Mononuclear cell (primary cell): ENCODE data around the gene PCDHGA1. TPM values are rescaled to one million over a fixed set of nuclear protein-coding genes. Genes with fewer than 3 reads are reported as not detected.
A peak's percentile ranks its signal among the peaks of the same experiment; 100 is the strongest.
"Not testable (repeated sequence)": the region's sequence is repeated elsewhere in the genome, so short reads cannot be mapped to it uniquely, and the experiment has no call there.

ENCODE experiments used
- H3K27me3 ChIP-seq: 2 replicates; pipeline ENCODE4 v1.6.0; 2011; ENCODE audit warnings: low read length, control low read depth; ENCODE audit not compliant: insufficient read depth
- H3K4me1 ChIP-seq: 2 replicates; pipeline ENCODE4 v1.5.1; 2011; ENCODE audit warnings: mild to moderate bottlenecking, low read length, control low read depth; ENCODE audit not compliant: insufficient read depth
- H3K4me3 ChIP-seq: 2 replicates; pipeline ENCODE4 v1.5.1; 2011; ENCODE audit warnings: mild to moderate bottlenecking, low read length, moderate library complexity
- H3K9me3 ChIP-seq: 2 replicates; pipeline ENCODE4 v1.5.1; 2011; ENCODE audit warnings: low read depth, mild to moderate bottlenecking, control low read depth, low read length
- total RNA-seq: library from RNA; depleted of rRNA; stranded (reverse); fragments of >200 nt; gene quantifications from one replicate; pipeline ENCODE4 v1.2.3, GENCODE V29; 2012

The PCDHGA1 gene
- total RNA-seq, 1 donor, result not detected

GRCh38 chr5:141409598-141410306, 79.4 kb downstream of the PCDHGA1 start:
- Histone ChIP-seq H3K4me1 (peaks cover 11% of the 10 kb centered on the region), H3K9me3 (peaks cover 5% of the 10 kb centered on the region), H3K4me3 (no peak overlapping the region), H3K27me3 (peaks cover 96% of the 10 kb centered on the region)

- H3K4me3 ChIP-seq, result no peak overlapping the region
- H3K4me1 ChIP-seq, result peaks cover 11% of the 10 kb centered on the region
- peaks cover 95% of the 10 kb centered on the region for H3K27me3 ChIP-seq
- peaks cover 5% of the 10 kb centered on the region for H3K9me3 ChIP-seq
Observed at GRCh38 chr5:141411575-141411974, 81.3 kb downstream of the PCDHGA1 start.

GRCh38 chr5:141412854-141413539, 82.7 kb downstream of the PCDHGA1 start, which contains the start of gene PCDHGA10:
PCDHGA10 (plus strand) TSS chr5:141412987; CDS start chr5:141413176, 189 bp downstream.
- Histone ChIP-seq H3K4me1 (peaks cover 16% of the 10 kb centered on the region), H3K27me3 (peaks cover 95% of the 10 kb centered on the region), H3K4me3 (peak within 1 kb of the TSS; percentile 32), H3K9me3 (peaks cover 5% of the 10 kb centered on the region)

- Histone ChIP-seq H3K4me1 (peaks cover 17% of the 10 kb centered on the region), H3K27me3 (peaks cover 95% of the 10 kb centered on the region), H3K9me3 (peaks cover 5% of the 10 kb centered on the region), H3K4me3 (peak overlapping the region; percentile 32)
Observed at GRCh38 chr5:141413540-141414069, 83.3 kb downstream of the PCDHGA1 start.

- Histone ChIP-seq H3K4me1 (peaks cover 17% of the 10 kb centered on the region), H3K27me3 (peaks cover 95% of the 10 kb centered on the region)
- H3K9me3 ChIP-seq, H3K4me3 ChIP-seq: not testable (repeated sequence)
Observed at GRCh38 chr5:141414548-141415274, 84.4 kb downstream of the PCDHGA1 start.

- not testable (repeated sequence) for H3K9me3 ChIP-seq, H3K4me3 ChIP-seq
- Histone ChIP-seq H3K4me1 (peaks cover 17% of the 10 kb centered on the region), H3K27me3 (peaks cover 95% of the 10 kb centered on the region)
Observed at GRCh38 chr5:141415275-141415618, 84.9 kb downstream of the PCDHGA1 start.

GRCh38 chr5:141417494-141418172, 87.3 kb downstream of the PCDHGA1 start, which contains the start of gene PCDHGB7:
PCDHGB7 (plus strand) TSS chr5:141417677; CDS start chr5:141417860, 183 bp downstream.
- not testable (repeated sequence) for H3K4me3 ChIP-seq, H3K9me3 ChIP-seq
- peaks cover 98% of the 10 kb centered on the region for H3K27me3 ChIP-seq
- H3K4me1 ChIP-seq, result peaks cover 23% of the 10 kb centered on the region

- Histone ChIP-seq H3K9me3 (no peaks in the 10 kb centered on the region), H3K4me3 (no peak overlapping the region), H3K4me1 (peaks cover 12% of the 10 kb centered on the region), H3K27me3 (peaks cover 95% of the 10 kb centered on the region)
Observed at GRCh38 chr5:141419074-141419880, 89.0 kb downstream of the PCDHGA1 start.

GRCh38 chr5:141420855-141421488, 90.7 kb downstream of the PCDHGA1 start, which contains the start of gene PCDHGA11:
PCDHGA11 (plus strand) TSS chr5:141421051; CDS start chr5:141421228, 177 bp downstream.
- Histone ChIP-seq H3K27me3 (peaks cover 97% of the 10 kb centered on the region), H3K9me3 (no peaks in the 10 kb centered on the region), H3K4me1 (peaks cover 12% of the 10 kb centered on the region), H3K4me3 (peak within 1 kb of the TSS; percentile 25)

GRCh38 chr5:141421489-141421855, 91.2 kb downstream of the PCDHGA1 start:
- peaks cover 12% of the 10 kb centered on the region for H3K4me1 ChIP-seq
- H3K4me3 ChIP-seq, result peak overlapping the region; percentile 25
- no peaks in the 10 kb centered on the region for H3K9me3 ChIP-seq
- peaks cover 97% of the 10 kb centered on the region for H3K27me3 ChIP-seq

GRCh38 chr5:141422742-141423291, 92.5 kb downstream of the PCDHGA1 start:
- no peak overlapping the region for H3K4me3 ChIP-seq
- peaks cover 97% of the 10 kb centered on the region for H3K27me3 ChIP-seq
- no peaks in the 10 kb centered on the region for H3K9me3 ChIP-seq
- H3K4me1 ChIP-seq, result peaks cover 8% of the 10 kb centered on the region

GRCh38 chr5:141427783-141428426, 97.6 kb downstream of the PCDHGA1 start:
- H3K4me3 ChIP-seq, result no peak overlapping the region
- peaks cover 12% of the 10 kb centered on the region for H3K4me1 ChIP-seq
- H3K9me3 ChIP-seq, result no peaks in the 10 kb centered on the region
- peaks cover 92% of the 10 kb centered on the region for H3K27me3 ChIP-seq
